Fibroblast of lung (primary cell): ENCODE measurements around the gene TMC1. TPM values are rescaled to one million over a fixed set of nuclear protein-coding genes. Genes with fewer than 3 reads are reported as not detected.

ENCODE experiments used
- DNase-seq, 2 donors: peaks; one replicate each; pipeline versions ENCODE4 v3.0.0 to v3.0.0-alpha.2; 2010; ENCODE audit warnings: low read depth in 2 of 2
- H2AFZ ChIP-seq: 2 replicates; pipeline ENCODE4 v1.5.1; 2012; ENCODE audit warnings: low read length, control low read depth, inconsistent platforms
- H3K27ac ChIP-seq: 2 replicates; pipeline ENCODE4 v1.5.1; 2011; ENCODE audit warnings: low read length, control low read depth; ENCODE audit not compliant: insufficient read depth
- H3K27me3 ChIP-seq: 2 replicates; pipeline ENCODE4 v1.5.1; 2011; ENCODE audit warnings: mild to moderate bottlenecking, low read length; ENCODE audit not compliant: control insufficient read depth, insufficient read depth
- H3K36me3 ChIP-seq: 2 replicates; pipeline ENCODE4 v1.5.1; 2011; ENCODE audit warnings: low read length; ENCODE audit not compliant: control insufficient read depth, insufficient read depth
- H3K4me1 ChIP-seq: 2 replicates; pipeline ENCODE4 v1.5.1; 2011; ENCODE audit warnings: low read length; ENCODE audit not compliant: control insufficient read depth, insufficient read depth; ENCODE audit errors: extremely low read depth
- H3K4me2 ChIP-seq: 2 replicates; pipeline ENCODE4 v1.5.1; 2011; ENCODE audit warnings: low read length, control low read depth; ENCODE audit not compliant: insufficient read depth; ENCODE audit errors: extremely low read depth
- H3K4me3 ChIP-seq, 4 experiments: fragments of 200-600 bp in 1 of 4; sonication (generic) in 1 of 4; replicated peaks in 1 of 4; 2 replicates each; pipeline ENCODE4 v1.5.1; 2011 to 2016; ENCODE audit warnings: low read length in 4 of 4, low read depth in 3 of 4, mild to moderate bottlenecking in 3 of 4, control low read depth in 2 of 4, inconsistent platforms in 1 of 4, mixed read lengths in 1 of 4; ENCODE audit not compliant: insufficient read depth in 1 of 4; ENCODE audit errors: control extremely low read depth in 1 of 4
- H3K79me2 ChIP-seq: 2 replicates; pipeline ENCODE4 v1.5.1; 2012; ENCODE audit warnings: mild to moderate bottlenecking, low read length, inconsistent platforms; ENCODE audit not compliant: control insufficient read depth, insufficient read depth
- H3K9ac ChIP-seq: 2 replicates; pipeline ENCODE4 v1.5.1; 2011; ENCODE audit warnings: mild to moderate bottlenecking, low read length, control low read depth; ENCODE audit not compliant: insufficient read depth
- H3K9me3 ChIP-seq: 2 replicates; pipeline ENCODE4 v1.5.1; 2012; ENCODE audit warnings: low read depth, low read length; ENCODE audit not compliant: control insufficient read depth, insufficient read depth
- H4K20me1 ChIP-seq: 2 replicates; pipeline ENCODE4 v1.5.1; 2011; ENCODE audit warnings: low read length; ENCODE audit not compliant: control insufficient read depth, insufficient read depth; ENCODE audit errors: extremely low read depth
- EZH2 ChIP-seq: IDR thresholded peaks from 2 replicates; pipeline ENCODE4 v1.5.1; 2012; ENCODE audit warnings: low read length, control low read depth, mild to moderate bottlenecking; ENCODE audit errors: missing control alignments
- polyA plus RNA-seq, 2 donors: library from polyadenylated mRNA; depleted of rRNA in 1 of 2; stranded (reverse) in 1 of 2; unstranded in 1 of 2; fragments of >200 nt; gene quantifications; 2 replicates each; pipeline ENCODE4 v1.2.1, GENCODE V29; 2011 to 2012; ENCODE audit warnings: missing spikeins in 1 of 2
- total RNA-seq: library from RNA; depleted of rRNA; stranded (reverse); fragments of >200 nt; gene quantifications from 2 replicates; pipeline ENCODE4 v1.2.1, GENCODE V29; 2014
- TF ChIP-seq, protein P1 (sequence below), 2 donors: IDR thresholded peaks in 1 of 2; conservative IDR thresholded peaks in 1 of 2; 1 replicate in 1 of 2; 2 replicates in 1 of 2; pipeline ENCODE4 v1.5.1; 2011 to 2012; ENCODE audit warnings: low read length in 2 of 2, control low read depth in 1 of 2, inconsistent platforms in 1 of 2, low read depth in 1 of 2, mild to moderate bottlenecking in 1 of 2

TMC1 gene
- total and polyA plus RNA-seq, 2 donors (not counting 1 experiment from before 2014, with no cell fraction given), result 0.27 to 0.33 TPM

- no peaks in the 10 kb centered on the region for H3K79me2 ChIP-seq
- H3K4me3 ChIP-seq, result no peak overlapping the region
- no peaks in the 10 kb centered on the region for H3K36me3 ChIP-seq
- TF ChIP-seq, protein P1, sequence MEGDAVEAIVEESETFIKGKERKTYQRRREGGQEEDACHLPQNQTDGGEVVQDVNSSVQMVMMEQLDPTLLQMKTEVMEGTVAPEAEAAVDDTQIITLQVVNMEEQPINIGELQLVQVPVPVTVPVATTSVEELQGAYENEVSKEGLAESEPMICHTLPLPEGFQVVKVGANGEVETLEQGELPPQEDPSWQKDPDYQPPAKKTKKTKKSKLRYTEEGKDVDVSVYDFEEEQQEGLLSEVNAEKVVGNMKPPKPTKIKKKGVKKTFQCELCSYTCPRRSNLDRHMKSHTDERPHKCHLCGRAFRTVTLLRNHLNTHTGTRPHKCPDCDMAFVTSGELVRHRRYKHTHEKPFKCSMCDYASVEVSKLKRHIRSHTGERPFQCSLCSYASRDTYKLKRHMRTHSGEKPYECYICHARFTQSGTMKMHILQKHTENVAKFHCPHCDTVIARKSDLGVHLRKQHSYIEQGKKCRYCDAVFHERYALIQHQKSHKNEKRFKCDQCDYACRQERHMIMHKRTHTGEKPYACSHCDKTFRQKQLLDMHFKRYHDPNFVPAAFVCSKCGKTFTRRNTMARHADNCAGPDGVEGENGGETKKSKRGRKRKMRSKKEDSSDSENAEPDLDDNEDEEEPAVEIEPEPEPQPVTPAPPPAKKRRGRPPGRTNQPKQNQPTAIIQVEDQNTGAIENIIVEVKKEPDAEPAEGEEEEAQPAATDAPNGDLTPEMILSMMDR (conservative IDR thresholded peaks at IDR 0.05 in 1 of 2, IDR thresholded peaks at IDR 0.05 in 1 of 2; ENCODE audit: low read depth in 1 of 2, low read length in 2 of 2), result no peak
- no peak for TF ChIP-seq EZH2
- no peak overlapping the region for H3K9ac ChIP-seq
- H3K27me3 ChIP-seq, result no peaks in the 10 kb centered on the region
- peaks cover 6% of the 10 kb centered on the region for H3K4me1 ChIP-seq
- H3K27ac ChIP-seq, result no peak overlapping the region
- no peak overlapping the region for H2AFZ ChIP-seq
- H3K9me3 ChIP-seq, result no peaks in the 10 kb centered on the region
- DNase-seq, result no peak
- no peaks in the 10 kb centered on the region for H4K20me1 ChIP-seq
- H3K4me2 ChIP-seq, result no peak overlapping the region
These were observed 69.4 kb downstream of the TMC1 start for GRCh38 chr9:72590824-72591223.

GRCh38 chr9:72592502-72593403, 71.3 kb downstream of the TMC1 start:
- Histone ChIP-seq H3K4me1 (peaks cover 2% of the 10 kb centered on the region), H2AFZ (no peak overlapping the region), H3K4me3 (no peak overlapping the region), H3K9ac (no peak overlapping the region), H3K27me3 (no peaks in the 10 kb centered on the region), H4K20me1 (no peaks in the 10 kb centered on the region), H3K36me3 (no peaks in the 10 kb centered on the region), H3K27ac (no peak overlapping the region), H3K9me3 (no peaks in the 10 kb centered on the region), H3K4me2 (no peak overlapping the region), H3K79me2 (no peaks in the 10 kb centered on the region)
- TF ChIP-seq, protein P1 (conservative IDR thresholded peaks at IDR 0.05 in 1 of 2, IDR thresholded peaks at IDR 0.05 in 1 of 2; ENCODE audit: low read depth in 1 of 2, low read length in 2 of 2), result peak; percentile 61 to 67
- TF ChIP-seq EZH2, result no peak
- peak; percentile 49 to 80 for DNase-seq

DNA sequence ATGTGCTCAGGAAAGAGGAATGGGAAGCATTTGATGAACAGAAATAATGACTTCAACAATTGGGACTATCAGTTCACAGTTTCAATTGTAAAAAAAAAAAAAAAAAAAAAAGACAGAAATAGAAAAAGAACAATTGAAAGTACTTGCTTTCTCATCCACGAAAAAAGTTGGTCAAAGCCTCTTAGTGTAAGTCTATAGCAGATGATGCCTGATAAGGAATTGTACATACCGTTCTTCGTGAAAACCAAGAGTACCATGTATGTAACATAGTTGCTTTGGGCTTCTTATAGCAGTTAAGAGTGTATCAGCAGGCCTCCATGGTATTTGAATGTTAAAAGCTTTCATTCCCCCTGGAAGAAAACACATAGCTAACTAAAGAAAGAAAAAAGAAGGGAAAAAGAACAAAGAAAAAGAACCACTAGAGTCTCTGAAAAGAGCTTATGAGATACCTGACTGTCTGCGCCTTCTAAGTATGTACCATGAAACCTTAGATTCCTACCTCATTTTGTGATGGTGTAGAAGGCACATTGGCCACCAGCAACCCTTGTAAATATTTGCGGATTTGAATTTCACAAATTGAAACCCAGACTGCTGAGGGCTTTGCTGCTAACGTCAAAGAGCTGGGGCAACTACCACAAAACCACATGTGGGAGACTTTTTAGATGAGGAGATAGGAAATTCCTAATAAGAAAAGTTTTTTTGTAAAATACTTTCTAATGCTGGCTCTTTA, 75.2 kb downstream of the TMC1 start:
- TF ChIP-seq EZH2, result no peak
- TF ChIP-seq, protein P1 (conservative IDR thresholded peaks at IDR 0.05 in 1 of 2, IDR thresholded peaks at IDR 0.05 in 1 of 2; ENCODE audit: low read depth in 1 of 2, low read length in 2 of 2), result no peak
- no peak overlapping the region for H3K4me3 ChIP-seq
- DNase-seq, result peak in 1 of 2 donors; percentile 58
- H3K27ac ChIP-seq, result no peak overlapping the region
- no peaks in the 10 kb centered on the region for H3K79me2 ChIP-seq
- no peak overlapping the region for H3K9ac ChIP-seq
- no peaks in the 10 kb centered on the region for H3K36me3 ChIP-seq
- no peak overlapping the region for H3K4me2 ChIP-seq
- no peaks in the 10 kb centered on the region for H3K4me1 ChIP-seq
- H3K27me3 ChIP-seq, result no peaks in the 10 kb centered on the region
- H2AFZ ChIP-seq, result no peak overlapping the region
- H4K20me1 ChIP-seq, result no peaks in the 10 kb centered on the region
- H3K9me3 ChIP-seq, result no peaks in the 10 kb centered on the region
